ENCODE data around the gene UBLCP1. TPM values are rescaled to one million over a fixed set of nuclear protein-coding genes. Genes with fewer than 3 reads are reported as not detected.
"Not testable (repeated sequence)": the region's sequence is repeated elsewhere in the genome, so short reads cannot be mapped to it uniquely, and the experiment has no call there.

The UBLCP1 gene
- total and polyA plus RNA-seq, 2 experiments from 2014 or later: 19.3 to 28.9 TPM

DNA sequence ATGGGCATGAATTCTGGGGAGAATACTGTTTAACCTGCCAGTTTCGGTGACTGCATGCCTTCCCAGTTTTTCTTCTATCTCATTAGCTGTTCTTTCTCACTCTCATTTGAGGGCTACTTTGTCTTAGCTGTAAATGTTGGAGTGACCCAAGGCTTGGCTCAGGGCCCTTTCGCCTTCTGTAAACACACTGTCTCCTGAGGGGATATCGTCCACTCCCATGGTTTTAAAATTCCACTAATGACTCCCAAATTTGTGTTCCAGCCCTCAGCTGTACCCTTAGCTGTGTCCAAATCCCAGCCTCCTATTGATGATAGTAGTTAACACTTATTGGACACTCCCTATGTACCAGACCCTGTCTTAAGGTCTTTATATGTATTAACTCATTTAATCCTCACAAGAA lies 39.6 kb upstream of the UBLCP1 start:
- Histone ChIP-seq H3K4me3 (no peak overlapping the region), H3K79me2 (no peaks in the 10 kb centered on the region), H3K9me2 (replicated peaks; ENCODE audit: insufficient read depth) (no peaks in the 10 kb centered on the region), H3K27me3 (no peaks in the 10 kb centered on the region), H3K36me3 (replicated peaks; ENCODE audit: insufficient read depth, low read depth) (no peaks in the 10 kb centered on the region), H3K9me3 (ENCODE audit: low read depth) (no peaks in the 10 kb centered on the region), H2AFZ (no peak overlapping the region), H3K4me2 (no peak overlapping the region), H4K20me1 (ENCODE audit: insufficient read depth, poor library complexity, severe bottlenecking) (no peaks in the 10 kb centered on the region), H3K4me1 (ENCODE audit: insufficient read depth) (peaks cover 2% of the 10 kb centered on the region), H3K27ac (no peak overlapping the region)
- DNase-seq (ENCODE audit: low spot score): no peak
- 88% methylated on average over 3 of the region's 3 CpGs for WGBS (ENCODE audit: low lambda C conversion rate, missing lambda C conversion rate)
- TF ChIP-seq EZH2phosphoT487 (IDR thresholded peaks at IDR 0.05; ENCODE audit: low read depth, severe bottlenecking, unreplicated experiment) (no peak), EZH2 (IDR thresholded peaks at IDR 0.05; ENCODE audit: borderline replicate concordance) (no peak)
- TF ChIP-seq, protein P1, sequence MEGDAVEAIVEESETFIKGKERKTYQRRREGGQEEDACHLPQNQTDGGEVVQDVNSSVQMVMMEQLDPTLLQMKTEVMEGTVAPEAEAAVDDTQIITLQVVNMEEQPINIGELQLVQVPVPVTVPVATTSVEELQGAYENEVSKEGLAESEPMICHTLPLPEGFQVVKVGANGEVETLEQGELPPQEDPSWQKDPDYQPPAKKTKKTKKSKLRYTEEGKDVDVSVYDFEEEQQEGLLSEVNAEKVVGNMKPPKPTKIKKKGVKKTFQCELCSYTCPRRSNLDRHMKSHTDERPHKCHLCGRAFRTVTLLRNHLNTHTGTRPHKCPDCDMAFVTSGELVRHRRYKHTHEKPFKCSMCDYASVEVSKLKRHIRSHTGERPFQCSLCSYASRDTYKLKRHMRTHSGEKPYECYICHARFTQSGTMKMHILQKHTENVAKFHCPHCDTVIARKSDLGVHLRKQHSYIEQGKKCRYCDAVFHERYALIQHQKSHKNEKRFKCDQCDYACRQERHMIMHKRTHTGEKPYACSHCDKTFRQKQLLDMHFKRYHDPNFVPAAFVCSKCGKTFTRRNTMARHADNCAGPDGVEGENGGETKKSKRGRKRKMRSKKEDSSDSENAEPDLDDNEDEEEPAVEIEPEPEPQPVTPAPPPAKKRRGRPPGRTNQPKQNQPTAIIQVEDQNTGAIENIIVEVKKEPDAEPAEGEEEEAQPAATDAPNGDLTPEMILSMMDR (IDR thresholded peaks at IDR 0.05; ENCODE audit: poor library complexity): no peak

DNA sequence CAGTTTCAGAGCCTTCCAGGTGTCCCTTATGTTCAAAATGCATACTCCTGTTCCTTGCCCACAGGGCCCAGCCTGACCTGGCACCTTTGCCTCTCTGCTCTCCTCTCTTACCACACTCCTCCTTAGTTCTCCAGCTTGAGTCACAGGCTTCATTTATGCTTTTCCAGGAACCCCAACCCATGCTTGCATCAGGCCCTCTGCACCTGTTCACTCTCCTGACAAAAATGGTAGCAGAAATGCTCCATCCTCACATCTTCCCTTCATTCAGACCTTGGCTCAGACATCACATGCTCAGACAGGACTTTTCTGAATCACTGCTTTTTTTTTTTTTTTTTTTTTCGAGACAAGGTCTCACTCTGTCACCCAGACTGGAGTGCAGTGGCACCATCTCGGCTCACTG lies 38.6 kb upstream of the UBLCP1 start:
- Histone ChIP-seq H3K36me3 (replicated peaks; ENCODE audit: insufficient read depth, low read depth) (no peaks in the 10 kb centered on the region), H3K79me2 (no peaks in the 10 kb centered on the region), H3K27me3 (no peaks in the 10 kb centered on the region), H3K4me3 (no peak overlapping the region), H3K9me2 (replicated peaks; ENCODE audit: insufficient read depth) (no peaks in the 10 kb centered on the region), H3K27ac (no peak overlapping the region), H2AFZ (no peak overlapping the region), H3K9me3 (ENCODE audit: low read depth) (no peaks in the 10 kb centered on the region), H4K20me1 (ENCODE audit: insufficient read depth, poor library complexity, severe bottlenecking) (no peaks in the 10 kb centered on the region), H3K4me2 (no peak overlapping the region), H3K4me1 (ENCODE audit: insufficient read depth) (no peaks in the 10 kb centered on the region)
- no peak for DNase-seq (ENCODE audit: low spot score)
- TF ChIP-seq, protein P1 (IDR thresholded peaks at IDR 0.05; ENCODE audit: poor library complexity): no peak
- TF ChIP-seq EZH2phosphoT487 (IDR thresholded peaks at IDR 0.05; ENCODE audit: low read depth, severe bottlenecking, unreplicated experiment) (no peak), EZH2 (IDR thresholded peaks at IDR 0.05; ENCODE audit: borderline replicate concordance) (no peak)
- 85% methylated on average over 2 of the region's 2 CpGs for WGBS (ENCODE audit: low lambda C conversion rate, missing lambda C conversion rate)

DNA sequence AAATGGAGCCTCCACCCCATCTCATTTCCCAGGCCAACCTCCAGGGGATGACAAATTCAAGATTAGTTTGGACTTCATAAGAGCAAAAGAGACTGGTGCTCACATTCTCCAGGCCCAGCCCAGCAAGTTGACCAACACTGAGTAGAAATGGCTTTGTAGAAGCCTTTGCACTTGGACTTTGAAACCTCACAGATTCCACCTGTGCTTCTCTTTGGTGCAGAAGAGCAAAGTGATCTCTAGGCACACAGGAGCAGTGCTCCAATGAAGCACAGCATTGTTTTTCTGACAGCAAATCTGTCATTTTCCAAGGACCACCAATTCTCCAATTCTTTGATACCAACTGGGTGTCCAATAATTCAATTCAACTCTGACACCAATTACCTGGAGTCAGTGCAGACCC lies 36.6 kb upstream of the UBLCP1 start:
- no peak overlapping the region for H2AFZ ChIP-seq
- H3K27ac ChIP-seq: no peak overlapping the region
- H3K79me2 ChIP-seq: no peaks in the 10 kb centered on the region
- peak; percentile 31 for DNase-seq (ENCODE audit: low spot score)
- H3K4me2 ChIP-seq: no peak overlapping the region
- H4K20me1 ChIP-seq (ENCODE audit: insufficient read depth, poor library complexity, severe bottlenecking): no peaks in the 10 kb centered on the region
- H3K4me3 ChIP-seq: no peak overlapping the region
- H3K9me2 ChIP-seq (replicated peaks; ENCODE audit: insufficient read depth): no peaks in the 10 kb centered on the region
- TF ChIP-seq EZH2phosphoT487 (IDR thresholded peaks at IDR 0.05; ENCODE audit: low read depth, severe bottlenecking, unreplicated experiment) (no peak), EZH2 (IDR thresholded peaks at IDR 0.05; ENCODE audit: borderline replicate concordance) (no peak)
- TF ChIP-seq, protein P1 (IDR thresholded peaks at IDR 0.05; ENCODE audit: poor library complexity): no peak
- no peaks in the 10 kb centered on the region for H3K9me3 ChIP-seq (ENCODE audit: low read depth)
- no peaks in the 10 kb centered on the region for H3K27me3 ChIP-seq
- H3K36me3 ChIP-seq (replicated peaks; ENCODE audit: insufficient read depth, low read depth): no peaks in the 10 kb centered on the region
- H3K4me1 ChIP-seq (ENCODE audit: insufficient read depth): no peaks in the 10 kb centered on the region

DNA sequence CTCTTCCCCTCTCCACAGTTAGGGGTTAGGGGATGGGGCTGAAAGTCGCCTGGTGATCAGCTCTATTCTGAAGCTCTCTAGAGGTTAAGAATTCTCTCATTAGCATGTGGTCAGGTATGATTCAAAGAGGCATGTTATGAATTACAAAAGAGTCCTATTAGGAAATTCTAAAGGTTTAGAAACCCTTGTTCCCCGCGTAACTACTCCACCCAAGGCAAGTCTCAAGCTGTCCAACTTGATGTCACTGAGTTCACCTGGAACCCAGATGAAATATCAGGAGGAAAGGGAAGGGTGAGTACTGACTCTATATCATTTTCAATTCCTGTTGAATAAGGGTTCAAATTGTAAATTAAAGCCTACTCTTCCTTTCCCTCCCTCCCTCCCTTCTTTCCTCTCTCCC lies 35.6 kb upstream of the UBLCP1 start:
- Histone ChIP-seq H3K27ac (no peak overlapping the region), H3K36me3 (replicated peaks; ENCODE audit: insufficient read depth, low read depth) (no peaks in the 10 kb centered on the region), H3K79me2 (no peaks in the 10 kb centered on the region), H2AFZ (no peak overlapping the region), H3K4me3 (no peak overlapping the region), H3K4me2 (no peak overlapping the region), H3K4me1 (ENCODE audit: insufficient read depth) (no peaks in the 10 kb centered on the region), H3K9me3 (ENCODE audit: low read depth) (no peaks in the 10 kb centered on the region), H3K9me2 (replicated peaks; ENCODE audit: insufficient read depth) (no peaks in the 10 kb centered on the region), H3K27me3 (no peaks in the 10 kb centered on the region), H4K20me1 (ENCODE audit: insufficient read depth, poor library complexity, severe bottlenecking) (no peaks in the 10 kb centered on the region)
- TF ChIP-seq EZH2phosphoT487 (IDR thresholded peaks at IDR 0.05; ENCODE audit: low read depth, severe bottlenecking, unreplicated experiment) (no peak), EZH2 (IDR thresholded peaks at IDR 0.05; ENCODE audit: borderline replicate concordance) (no peak)
- TF ChIP-seq, protein P1 (IDR thresholded peaks at IDR 0.05; ENCODE audit: poor library complexity): no peak
- 85% methylated on average over 3 of the region's 3 CpGs for WGBS (ENCODE audit: low lambda C conversion rate, missing lambda C conversion rate)
- DNase-seq (ENCODE audit: low spot score): no peak

DNA sequence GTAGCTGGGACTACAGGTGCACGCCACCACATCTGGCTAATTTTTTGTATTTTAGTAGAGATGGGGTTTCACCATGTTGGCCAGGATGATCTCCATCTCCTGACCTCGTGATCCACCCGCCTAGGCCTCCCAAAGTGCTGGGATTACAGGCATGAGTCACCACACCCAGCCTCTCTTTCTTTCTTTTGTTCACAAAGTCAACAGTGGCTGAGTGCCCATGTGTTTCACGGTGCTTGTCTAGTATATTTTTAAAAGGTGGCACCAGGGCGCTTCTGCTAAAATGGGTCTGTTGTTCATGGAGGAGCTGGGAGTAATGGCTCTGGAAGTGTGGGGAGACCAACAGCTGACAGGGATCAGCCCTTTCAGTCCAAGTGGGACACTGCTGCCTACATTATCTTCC lies 35.0 kb upstream of the UBLCP1 start:
- not testable (repeated sequence) for H3K9me3 ChIP-seq (ENCODE audit: low read depth); DNase-seq (ENCODE audit: low spot score); H3K4me3 ChIP-seq; H3K4me1 ChIP-seq (ENCODE audit: insufficient read depth); H3K36me3 ChIP-seq (replicated peaks; ENCODE audit: insufficient read depth, low read depth); H2AFZ ChIP-seq; H3K27me3 ChIP-seq; H3K79me2 ChIP-seq; H3K4me2 ChIP-seq; H4K20me1 ChIP-seq (ENCODE audit: insufficient read depth, poor library complexity, severe bottlenecking); H3K27ac ChIP-seq; H3K9me2 ChIP-seq (replicated peaks; ENCODE audit: insufficient read depth)
- 83% methylated on average over 5 of the region's 5 CpGs for WGBS (ENCODE audit: low lambda C conversion rate, missing lambda C conversion rate)

Data from hepatocyte (in vitro differentiated cells).